Measurements from ENCODE around the gene TAS1R2. TPM values are rescaled to one million over a fixed set of nuclear protein-coding genes. Genes with fewer than 3 reads are reported as not detected.

TAS1R2 gene
- total and polyA plus RNA-seq, 9 of the 15 experiments (the other 6 are each of a cell fraction or from before 2014, with no cell fraction given) = not detected

DNA sequence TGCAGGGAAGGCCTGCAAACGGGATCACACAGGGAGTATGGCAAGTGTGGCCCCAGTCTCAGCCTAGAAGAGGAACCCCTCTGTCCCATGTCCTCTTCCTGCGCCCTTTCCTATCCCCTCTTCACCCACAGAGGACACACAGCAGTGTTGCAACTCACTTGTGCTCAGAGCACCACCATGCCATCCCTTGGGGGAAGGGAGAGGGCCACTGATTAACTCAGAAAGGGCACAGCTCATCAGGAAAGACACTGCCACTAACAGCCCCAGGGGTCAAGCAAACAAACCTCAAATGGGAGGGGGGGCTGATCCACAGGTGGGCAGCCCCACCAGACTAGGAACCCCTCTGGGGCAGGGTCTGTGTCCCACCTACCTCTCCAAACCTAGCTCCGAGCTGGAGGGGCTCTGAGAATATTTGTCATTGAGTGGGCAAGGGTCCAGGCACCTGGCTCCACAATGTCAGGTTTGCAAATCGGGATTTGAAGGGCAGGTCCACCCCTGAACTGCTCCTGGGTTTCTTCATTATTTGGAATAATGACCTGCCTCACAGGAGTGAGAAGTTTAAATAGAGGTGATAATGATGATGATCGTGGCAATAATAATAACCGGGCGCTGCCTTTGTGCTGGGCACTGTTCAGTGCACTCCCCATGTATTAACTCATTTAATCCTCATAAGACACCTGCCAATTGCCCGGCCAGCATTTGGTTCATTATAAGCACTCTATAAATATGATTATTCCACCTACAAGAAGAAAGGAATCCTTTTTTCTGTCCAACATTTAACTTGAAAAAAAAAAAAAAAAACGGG is 41.9 kb upstream of the TAS1R2 start:
- Histone ChIP-seq H3K4me2 (ENCODE audit: insufficient read depth, low read length) (peak overlapping the region; percentile 80; the same call in 1 of the 2 replicates), H3K9me3 (replicated peaks; ENCODE audit: control insufficient read depth, insufficient read depth, low read depth, low read length) (no peaks in the 10 kb centered on the region), H4K20me1 (replicated peaks; ENCODE audit: control insufficient read depth, insufficient read depth, low read length) (0 out of 2 replicates have a peak, but pooled peaks cover 8% of the 10 kb centered on the region), H3K27ac (ENCODE audit: extremely low read depth, low read depth, low read length) (no peak overlapping the region), H3K4me1 (replicated peaks in 1 of 2; ENCODE audit: control insufficient read depth in 2 of 2, insufficient read depth in 2 of 2, low read length in 2 of 2) (peaks cover 19 to 24% of the 10 kb centered on the region in 2 experiments), H3K9ac (ENCODE audit: insufficient read depth in 1 of 2, low read depth in 2 of 2, low read length in 2 of 2) (peak overlapping the region; percentile 89; a peak in 2 of 4 replicates), H2AFZ (ENCODE audit: low read depth, low read length) (no peak overlapping the region), H3K4me3 (peak overlapping the region; percentile 77), H3K79me2 (ENCODE audit: control insufficient read depth, insufficient read depth, low read length) (peaks cover 11% of the 10 kb centered on the region; the same call in 1 of the 3 replicates), H3K9me1 (ENCODE audit: control insufficient read depth, insufficient read depth, low read length) (no peaks in the 10 kb centered on the region), H3K27me3 (ENCODE audit: control insufficient read depth in 2 of 2, insufficient read depth in 2 of 2, low read length in 2 of 2) (no peaks in the 10 kb centered on the region), H3K36me3 (ENCODE audit: control insufficient read depth, insufficient read depth, low read length) (0 out of 3 replicates have a peak, but pooled peaks cover 4% of the 10 kb centered on the region)
- in situ Hi-C loops (cut with MboI) = loop anchor here (10.0 kb wide), 1 partner anchor 323 kb away; no protein-coding TSS in a partner anchor
- DNase-seq (ENCODE audit: extremely low read depth in 1 of 4, low spot score in 3 of 4) (no peak), FAIRE-seq (no peak), ATAC-seq (no peak)
- BruUV-seq (replicated peaks) = TSS peak; percentile 49
- CTCF ChIA-PET (ENCODE audit: low intra/inter-chr PET ratio) = no interaction called here
- intact Hi-C loops (cut with micrococcal nuclease) = loop anchor here (10.0 kb wide), 1 partner anchor 753 kb away; no protein-coding TSS in a partner anchor
- POLR2A ChIA-PET = interaction anchor here (0.7 kb wide), 2 partner anchors 14 to 23 kb away, joined by 3 to 4 read pairs; no protein-coding TSS in a partner anchor
- WGBS (ENCODE audit: insufficient coverage, low coverage, missing lambda C conversion rate) = 33% methylated on average over 9 of the region's 9 CpGs
- no peak for TF ChIP-seq CHAMP1 (IDR thresholded peaks at IDR 0.05)
- TF ChIP-seq, protein P1, sequence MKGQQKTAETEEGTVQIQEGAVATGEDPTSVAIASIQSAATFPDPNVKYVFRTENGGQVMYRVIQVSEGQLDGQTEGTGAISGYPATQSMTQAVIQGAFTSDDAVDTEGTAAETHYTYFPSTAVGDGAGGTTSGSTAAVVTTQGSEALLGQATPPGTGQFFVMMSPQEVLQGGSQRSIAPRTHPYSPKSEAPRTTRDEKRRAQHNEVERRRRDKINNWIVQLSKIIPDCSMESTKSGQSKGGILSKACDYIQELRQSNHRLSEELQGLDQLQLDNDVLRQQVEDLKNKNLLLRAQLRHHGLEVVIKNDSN (CRISPR knock-in tag; IDR thresholded peaks at IDR 0.05) = peak; percentile 40; the same call in 1 of the 2 replicates
- no peak for TF ChIP-seq TAF15 (IDR thresholded peaks at IDR 0.05; ENCODE audit: low read depth, low read length)
- TF ChIP-seq, protein P2, sequence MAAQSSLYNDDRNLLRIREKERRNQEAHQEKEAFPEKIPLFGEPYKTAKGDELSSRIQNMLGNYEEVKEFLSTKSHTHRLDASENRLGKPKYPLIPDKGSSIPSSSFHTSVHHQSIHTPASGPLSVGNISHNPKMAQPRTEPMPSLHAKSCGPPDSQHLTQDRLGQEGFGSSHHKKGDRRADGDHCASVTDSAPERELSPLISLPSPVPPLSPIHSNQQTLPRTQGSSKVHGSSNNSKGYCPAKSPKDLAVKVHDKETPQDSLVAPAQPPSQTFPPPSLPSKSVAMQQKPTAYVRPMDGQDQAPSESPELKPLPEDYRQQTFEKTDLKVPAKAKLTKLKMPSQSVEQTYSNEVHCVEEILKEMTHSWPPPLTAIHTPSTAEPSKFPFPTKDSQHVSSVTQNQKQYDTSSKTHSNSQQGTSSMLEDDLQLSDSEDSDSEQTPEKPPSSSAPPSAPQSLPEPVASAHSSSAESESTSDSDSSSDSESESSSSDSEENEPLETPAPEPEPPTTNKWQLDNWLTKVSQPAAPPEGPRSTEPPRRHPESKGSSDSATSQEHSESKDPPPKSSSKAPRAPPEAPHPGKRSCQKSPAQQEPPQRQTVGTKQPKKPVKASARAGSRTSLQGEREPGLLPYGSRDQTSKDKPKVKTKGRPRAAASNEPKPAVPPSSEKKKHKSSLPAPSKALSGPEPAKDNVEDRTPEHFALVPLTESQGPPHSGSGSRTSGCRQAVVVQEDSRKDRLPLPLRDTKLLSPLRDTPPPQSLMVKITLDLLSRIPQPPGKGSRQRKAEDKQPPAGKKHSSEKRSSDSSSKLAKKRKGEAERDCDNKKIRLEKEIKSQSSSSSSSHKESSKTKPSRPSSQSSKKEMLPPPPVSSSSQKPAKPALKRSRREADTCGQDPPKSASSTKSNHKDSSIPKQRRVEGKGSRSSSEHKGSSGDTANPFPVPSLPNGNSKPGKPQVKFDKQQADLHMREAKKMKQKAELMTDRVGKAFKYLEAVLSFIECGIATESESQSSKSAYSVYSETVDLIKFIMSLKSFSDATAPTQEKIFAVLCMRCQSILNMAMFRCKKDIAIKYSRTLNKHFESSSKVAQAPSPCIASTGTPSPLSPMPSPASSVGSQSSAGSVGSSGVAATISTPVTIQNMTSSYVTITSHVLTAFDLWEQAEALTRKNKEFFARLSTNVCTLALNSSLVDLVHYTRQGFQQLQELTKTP (IDR thresholded peaks at IDR 0.05; ENCODE audit: low read depth in 1 of 2, partially characterized antibody in 2 of 2) = no peak
- TF ChIP-seq STAT5B (CRISPR knock-in tag; IDR thresholded peaks at IDR 0.05) = no peak
- TF ChIP-seq, protein P3, sequence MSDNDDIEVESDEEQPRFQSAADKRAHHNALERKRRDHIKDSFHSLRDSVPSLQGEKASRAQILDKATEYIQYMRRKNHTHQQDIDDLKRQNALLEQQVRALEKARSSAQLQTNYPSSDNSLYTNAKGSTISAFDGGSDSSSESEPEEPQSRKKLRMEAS (CRISPR knock-in tag; IDR thresholded peaks at IDR 0.05) = 0 out of 2 replicates have a peak, but pooled peaks have one; percentile 15
- 0 out of 2 replicates have a peak, but pooled peaks have one; percentile 14 for TF ChIP-seq SPI1 (IDR thresholded peaks at IDR 0.05; ENCODE audit: borderline replicate concordance, low read depth, low read length)
- no peak for TF ChIP-seq NFYB (IDR thresholded peaks at IDR 0.05; ENCODE audit: extremely low read depth, insufficient read length)
- TF ChIP-seq HCFC1 (IDR thresholded peaks at IDR 0.05; ENCODE audit: low read depth, low read length) = no peak
- no peak for TF ChIP-seq KLF10 (CRISPR knock-in tag; IDR thresholded peaks at IDR 0.05)
- TF ChIP-seq ARID2 (IDR thresholded peaks at IDR 0.05) = no peak
- TF ChIP-seq E2F3 (CRISPR knock-in tag; IDR thresholded peaks at IDR 0.05) = no peak
